DOHH2 (cell line): ENCODE results near the gene FBXW7.

Experiments
- H3F3A ChIP-seq: fragments of 200-600 bp; sonication (generic), shearing (Covaris generic); 2 replicates; pipeline ENCODE4 v1.6.0; 2016; ENCODE audit warnings: antibody characterized with exemption, mild to moderate bottlenecking; ENCODE audit not compliant: control insufficient read depth, insufficient read depth
- H3K27ac ChIP-seq: fragments of 200-600 bp; sonication (generic); 2 replicates; pipeline ENCODE4 v1.5.1; 2014; ENCODE audit warnings: low read depth, mild to moderate bottlenecking, low read length, moderate library complexity
- H3K27me3 ChIP-seq: fragments of 200-600 bp; sonication (generic); 2 replicates; pipeline ENCODE4 v1.6.1; 2014; ENCODE audit warnings: mild to moderate bottlenecking, low read length, mixed read lengths; ENCODE audit not compliant: control insufficient read depth
- H3K36me3 ChIP-seq: fragments of 200-600 bp; sonication (generic); 2 replicates; pipeline ENCODE4 v1.6.1; 2014; ENCODE audit warnings: mild to moderate bottlenecking, low read length, moderate library complexity, mixed read lengths; ENCODE audit not compliant: control insufficient read depth
- H3K4me1 ChIP-seq: fragments of 200-600 bp; sonication (generic); 2 replicates; pipeline ENCODE4 v1.6.1; 2014; ENCODE audit warnings: mild to moderate bottlenecking, low read length, mixed read lengths; ENCODE audit not compliant: control insufficient read depth
- H3K4me2 ChIP-seq: fragments of 200-600 bp; sonication (generic); 2 replicates; pipeline ENCODE4 v1.6.0; 2014; ENCODE audit warnings: mild to moderate bottlenecking, low read length, moderate library complexity
- H3K4me3 ChIP-seq: fragments of 200-600 bp; sonication (generic); 2 replicates; pipeline ENCODE4 v1.5.1; 2014; ENCODE audit warnings: mild to moderate bottlenecking, low read length, mixed read lengths
- H3K79me2 ChIP-seq: fragments of 200-600 bp; sonication (generic); 2 replicates; pipeline ENCODE4 v1.6.1; 2014; ENCODE audit warnings: mild to moderate bottlenecking, low read length, mixed read lengths; ENCODE audit not compliant: control insufficient read depth
- H3K9me2 ChIP-seq: fragments of 200-600 bp; sonication (generic); replicated peaks from 2 replicates; pipeline ENCODE4 v1.6.1; 2014; ENCODE audit warnings: mild to moderate bottlenecking, low read length, mixed read lengths; ENCODE audit not compliant: control insufficient read depth
- H3K9me3 ChIP-seq: fragments of 200-600 bp; sonication (generic); 2 replicates; pipeline ENCODE4 v1.6.1; 2014; ENCODE audit warnings: antibody characterized with exemption, low read length, mixed read lengths; ENCODE audit not compliant: control insufficient read depth, insufficient read depth
- H4K20me1 ChIP-seq: fragments of 200-600 bp; sonication (generic); 2 replicates; pipeline ENCODE4 v1.6.0; 2014; ENCODE audit warnings: low read depth, mild to moderate bottlenecking, antibody characterized with exemption, low read length, moderate library complexity; ENCODE audit not compliant: control insufficient read depth, insufficient read depth
- CTCF ChIP-seq: fragments of 200-600 bp; sonication (generic); IDR thresholded peaks from one replicate; pipeline ENCODE4 v1.5.1; 2014; ENCODE audit warnings: antibody characterized with exemption, mild to moderate bottlenecking, low read depth, low read length; ENCODE audit not compliant: poor library complexity, severe bottlenecking
- EZH2phosphoT487 ChIP-seq: fragments of 200-600 bp; sonication (generic); IDR thresholded peaks from 2 replicates; pipeline ENCODE4 v1.6.1; 2017; ENCODE audit warnings: borderline replicate concordance, mild to moderate bottlenecking, antibody characterized with exemption, low read length, moderate library complexity, mixed read lengths

FBXW7 gene

GRCh38 chr4:152500800-152501434 lies 35.0 kb downstream of the FBXW7 start:
- H3K4me3 ChIP-seq: peak overlapping the region; percentile 51
- no peaks in the 10 kb centered on the region for H3K9me3 ChIP-seq
- peak overlapping the region; percentile 34 for H3K27ac ChIP-seq
- peaks cover 3% of the 10 kb centered on the region; the same call in 1 of the 2 replicates for H4K20me1 ChIP-seq
- peak overlapping the region; percentile 67 for H3K4me2 ChIP-seq
- peaks cover 15% of the 10 kb centered on the region for H3F3A ChIP-seq
- peaks cover 23% of the 10 kb centered on the region for H3K4me1 ChIP-seq
- peak; percentile 92 for TF ChIP-seq CTCF
- TF ChIP-seq EZH2phosphoT487: no peak
- no peaks in the 10 kb centered on the region for H3K36me3 ChIP-seq
- no peaks in the 10 kb centered on the region for H3K9me2 ChIP-seq
- peaks cover 85% of the 10 kb centered on the region for H3K79me2 ChIP-seq
- no peaks in the 10 kb centered on the region for H3K27me3 ChIP-seq

- Histone ChIP-seq H3K9me2 (no peaks in the 10 kb centered on the region), H4K20me1 (peaks cover 3% of the 10 kb centered on the region; the same call in 1 of the 2 replicates), H3K79me2 (peaks cover 86% of the 10 kb centered on the region), H3K4me1 (peaks cover 23% of the 10 kb centered on the region), H3K27ac (no peak overlapping the region), H3K9me3 (no peaks in the 10 kb centered on the region), H3K27me3 (no peaks in the 10 kb centered on the region), H3K4me2 (no peak overlapping the region), H3K36me3 (no peaks in the 10 kb centered on the region), H3K4me3 (no peak overlapping the region), H3F3A (peaks cover 15% of the 10 kb centered on the region)
- TF ChIP-seq CTCF: no peak
- TF ChIP-seq EZH2phosphoT487: no peak
These were observed 35.6 kb downstream of the FBXW7 start for GRCh38 chr4:152500275-152500674.

GRCh38 chr4:152499344-152499743 lies 36.5 kb downstream of the FBXW7 start:
- Histone ChIP-seq H3K27me3 (no peaks in the 10 kb centered on the region), H4K20me1 (peaks cover 3% of the 10 kb centered on the region; the same call in 1 of the 2 replicates), H3K4me3 (no peak overlapping the region), H3K9me2 (no peaks in the 10 kb centered on the region), H3K36me3 (no peaks in the 10 kb centered on the region), H3K27ac (no peak overlapping the region), H3K4me2 (no peak overlapping the region), H3K79me2 (peaks cover 90% of the 10 kb centered on the region), H3K9me3 (no peaks in the 10 kb centered on the region), H3K4me1 (peaks cover 23% of the 10 kb centered on the region), H3F3A (peaks cover 15% of the 10 kb centered on the region)
- TF ChIP-seq CTCF: no peak
- no peak for TF ChIP-seq EZH2phosphoT487
